ENCODE measurements around the gene PRR7.
"Not testable (repeated sequence)": the region's sequence is repeated elsewhere in the genome, so short reads cannot be mapped to it uniquely, and the experiment has no call there.

The PRR7 gene

GRCh38 chr5:177471610-177472356 lies 25.2 kb downstream of the PRR7 start:
- no peak for DNase-seq

- DNase-seq: peak; percentile 10
These were observed 26.1 kb downstream of the PRR7 start for GRCh38 chr5:177472460-177473442.

GRCh38 chr5:177473443-177474001 lies 26.9 kb downstream of the PRR7 start, which contains the start of gene DBN1:
Gene DBN1, minus strand, starts transcription at chr5:177473634. Its CDS starts 113 bp downstream, at chr5:177473521.
- peak; percentile 33 for DNase-seq

- no peak for DNase-seq
These were observed 27.4 kb downstream of the PRR7 start for GRCh38 chr5:177474002-177474476.

GRCh38 chr5:177474846-177475562 lies 28.4 kb downstream of the PRR7 start:
- no peak for DNase-seq

GRCh38 chr5:177475563-177476427 lies 29.2 kb downstream of the PRR7 start:
- no peak for DNase-seq

- DNase-seq: no peak
These were observed 30.1 kb downstream of the PRR7 start for GRCh38 chr5:177476531-177477233.

- no peak for DNase-seq
These were observed 31.3 kb downstream of the PRR7 start for GRCh38 chr5:177477701-177478477.

GRCh38 chr5:177478711-177479646 lies 32.4 kb downstream of the PRR7 start:
- no peak for DNase-seq

GRCh38 chr5:177479774-177480173 lies 33.2 kb downstream of the PRR7 start:
- no peak for DNase-seq

- DNase-seq: no peak
These were observed 35.8 kb downstream of the PRR7 start for GRCh38 chr5:177482359-177482795.

GRCh38 chr5:177483042-177483441 lies 36.4 kb downstream of the PRR7 start:
- no peak for DNase-seq

GRCh38 chr5:177483994-177484901 lies 37.6 kb downstream of the PRR7 start:
- DNase-seq: no peak

GRCh38 chr5:177484902-177485549 lies 38.4 kb downstream of the PRR7 start:
- no peak for DNase-seq

- DNase-seq: not testable (repeated sequence)
These were observed 39.1 kb downstream of the PRR7 start for GRCh38 chr5:177485753-177486152.

- no peak for DNase-seq
These were observed 39.6 kb downstream of the PRR7 start for GRCh38 chr5:177486256-177486655.

- no peak for DNase-seq
These were observed 40.5 kb downstream of the PRR7 start for GRCh38 chr5:177487144-177487543.

All from NCI-H1105 treated with DMSO at 0.1 percent for 48 hours (cell line).